ENCODE results near the gene GNA14. TPM values are rescaled to one million over a fixed set of nuclear protein-coding genes. Genes with fewer than 3 reads are reported as not detected.

The GNA14 gene
- total RNA-seq, 1 donor from 2014 or later, result 0.14 TPM

GRCh38 chr9:77544546-77544945 is 103.6 kb downstream of the GNA14 start:
- peaks cover 21% of the 10 kb centered on the region for H3K9me3 Mint-ChIP-seq (ENCODE audit: low read depth)
- H3K4me1 Mint-ChIP-seq (ENCODE audit: low read depth), result peaks cover 3% of the 10 kb centered on the region
- no peaks in the 10 kb centered on the region for H3K36me3 Mint-ChIP-seq (ENCODE audit: insufficient read depth)
- H3K4me3 Mint-ChIP-seq (ENCODE audit: low read depth), result no peak overlapping the region
- no peak overlapping the region for H3K27ac Mint-ChIP-seq
- no peak for DNase-seq (ENCODE audit: low spot score, unreplicated experiment)
- no peaks in the 10 kb centered on the region for H3K27me3 Mint-ChIP-seq
- TF ChIP-seq CTCF (IDR thresholded peaks at IDR 0.05; ENCODE audit: unreplicated experiment), result no peak

- H3K9me3 Mint-ChIP-seq (ENCODE audit: low read depth), result peaks cover 25% of the 10 kb centered on the region
- H3K4me1 Mint-ChIP-seq (ENCODE audit: low read depth), result peaks cover 3% of the 10 kb centered on the region
- no peak for TF ChIP-seq CTCF (IDR thresholded peaks at IDR 0.05; ENCODE audit: unreplicated experiment)
- no peaks in the 10 kb centered on the region for H3K36me3 Mint-ChIP-seq (ENCODE audit: insufficient read depth)
- H3K27ac Mint-ChIP-seq, result no peak overlapping the region
- DNase-seq (ENCODE audit: low spot score, unreplicated experiment), result no peak
- no peaks in the 10 kb centered on the region for H3K27me3 Mint-ChIP-seq
- no peak overlapping the region for H3K4me3 Mint-ChIP-seq (ENCODE audit: low read depth)
Measured at GRCh38 chr9:77543131-77543822, 104.8 kb downstream of the GNA14 start.

- no peak for TF ChIP-seq CTCF (IDR thresholded peaks at IDR 0.05; ENCODE audit: unreplicated experiment)
- DNase-seq (ENCODE audit: low spot score, unreplicated experiment), result no peak
- H3K4me1 Mint-ChIP-seq (ENCODE audit: low read depth), result peaks cover 3% of the 10 kb centered on the region
- H3K27me3 Mint-ChIP-seq, result no peaks in the 10 kb centered on the region
- H3K9me3 Mint-ChIP-seq (ENCODE audit: low read depth), result peaks cover 25% of the 10 kb centered on the region
- H3K27ac Mint-ChIP-seq, result no peak overlapping the region
- no peaks in the 10 kb centered on the region for H3K36me3 Mint-ChIP-seq (ENCODE audit: insufficient read depth)
- H3K4me3 Mint-ChIP-seq (ENCODE audit: low read depth), result no peak overlapping the region
Measured at GRCh38 chr9:77541600-77541999, 106.5 kb downstream of the GNA14 start.

GRCh38 chr9:77541055-77541454 is 107.1 kb downstream of the GNA14 start:
- no peak for DNase-seq (ENCODE audit: low spot score, unreplicated experiment)
- no peak overlapping the region for H3K27ac Mint-ChIP-seq
- H3K27me3 Mint-ChIP-seq, result no peaks in the 10 kb centered on the region
- no peaks in the 10 kb centered on the region for H3K4me1 Mint-ChIP-seq (ENCODE audit: low read depth)
- no peak for TF ChIP-seq CTCF (IDR thresholded peaks at IDR 0.05; ENCODE audit: unreplicated experiment)
- H3K4me3 Mint-ChIP-seq (ENCODE audit: low read depth), result no peak overlapping the region
- no peaks in the 10 kb centered on the region for H3K36me3 Mint-ChIP-seq (ENCODE audit: insufficient read depth)
- peaks cover 25% of the 10 kb centered on the region for H3K9me3 Mint-ChIP-seq (ENCODE audit: low read depth)

GRCh38 chr9:77534376-77535057 is 113.6 kb downstream of the GNA14 start:
- H3K27ac Mint-ChIP-seq, result no peak overlapping the region
- H3K4me1 Mint-ChIP-seq (ENCODE audit: low read depth), result peaks cover 10% of the 10 kb centered on the region
- TF ChIP-seq CTCF (IDR thresholded peaks at IDR 0.05; ENCODE audit: unreplicated experiment), result no peak
- no peaks in the 10 kb centered on the region for H3K36me3 Mint-ChIP-seq (ENCODE audit: insufficient read depth)
- H3K4me3 Mint-ChIP-seq (ENCODE audit: low read depth), result no peak overlapping the region
- no peak for DNase-seq (ENCODE audit: low spot score, unreplicated experiment)
- H3K9me3 Mint-ChIP-seq (ENCODE audit: low read depth), result peaks cover 7% of the 10 kb centered on the region
- no peaks in the 10 kb centered on the region for H3K27me3 Mint-ChIP-seq
